ENCODE measurements around the gene VPS51.

The VPS51 gene

DNA sequence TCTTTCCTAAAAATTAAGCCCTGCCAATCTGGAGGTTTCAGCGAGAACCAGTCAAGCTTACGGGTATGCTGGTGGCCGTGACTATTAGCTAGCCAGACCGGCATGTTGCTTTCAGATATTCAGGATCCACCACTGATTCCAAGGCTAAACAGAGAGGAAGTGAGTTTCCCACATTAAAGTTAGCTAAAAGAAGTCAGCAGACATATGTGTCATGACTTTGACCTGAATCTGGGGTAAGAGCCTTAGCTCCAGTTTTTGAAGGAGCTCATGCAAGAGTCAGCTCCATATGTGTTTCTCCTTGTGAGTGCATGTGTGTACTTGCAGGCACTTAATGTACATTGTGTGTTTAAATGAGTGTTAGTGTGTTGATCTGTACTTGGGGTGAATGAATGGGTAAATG lies 10.6 kb upstream of the VPS51 start:
- H2AK5ac ChIP-seq (ENCODE audit: low read length) = no peak overlapping the region
- H3K4me2 ChIP-seq (ENCODE audit: low read length) = no peak overlapping the region
- no peaks in the 10 kb centered on the region for H3K27me3 ChIP-seq (ENCODE audit: insufficient read depth, low read length, poor library complexity)
- no peak overlapping the region for H4K8ac ChIP-seq (ENCODE audit: low read depth, low read length)
- H3K18ac ChIP-seq (ENCODE audit: low read length) = no peak overlapping the region
- no peak for DNase-seq
- H2BK120ac ChIP-seq (ENCODE audit: low read depth, low read length) = no peak overlapping the region
- WGBS (ENCODE audit: extremely low coverage, insufficient coverage, low lambda C conversion rate) = no CpG with 5 or more reads among the region's 4 CpGs
- peaks cover 22% of the 10 kb centered on the region for H3K79me2 ChIP-seq (ENCODE audit: control insufficient read depth, insufficient read depth, low read length)
- H2BK5ac ChIP-seq (ENCODE audit: low read length) = no peak overlapping the region
- no peak overlapping the region for H3K56ac ChIP-seq (ENCODE audit: low read length)
- no peak overlapping the region for H4K5ac ChIP-seq (ENCODE audit: low read length)
- H2BK15ac ChIP-seq (replicated peaks; ENCODE audit: low read depth) = no peak overlapping the region
- H3K27ac ChIP-seq (ENCODE audit: low read depth, low read length) = no peak overlapping the region
- H3K36me3 ChIP-seq (ENCODE audit: control insufficient read depth, insufficient read depth, low read length) = peaks cover 4% of the 10 kb centered on the region
- H3K4me3 ChIP-seq (ENCODE audit: low read length) = no peak overlapping the region
- H3K9ac ChIP-seq (ENCODE audit: low read length) = no peak overlapping the region
- H3K23ac ChIP-seq (ENCODE audit: low read length) = no peak overlapping the region
- H3K4ac ChIP-seq (ENCODE audit: low read depth, low read length) = no peak overlapping the region
- H3K79me1 ChIP-seq (ENCODE audit: low read length) = peaks cover 23% of the 10 kb centered on the region
- peaks cover 2% of the 10 kb centered on the region for H3K4me1 ChIP-seq (ENCODE audit: control insufficient read depth, low read depth, low read length)

GRCh38 chr11:65086809-65087208 lies 9.2 kb upstream of the VPS51 start:
- Histone ChIP-seq H3K79me2 (ENCODE audit: control insufficient read depth, insufficient read depth, low read length) (peaks cover 18% of the 10 kb centered on the region), H3K18ac (ENCODE audit: low read length) (no peak overlapping the region), H3K79me1 (ENCODE audit: low read length) (peaks cover 18% of the 10 kb centered on the region), H2BK120ac (ENCODE audit: low read depth, low read length) (no peak overlapping the region), H3K4ac (ENCODE audit: low read depth, low read length) (no peak overlapping the region), H2BK5ac (ENCODE audit: low read length) (no peak overlapping the region), H3K27ac (ENCODE audit: low read depth, low read length) (no peak overlapping the region), H3K4me3 (ENCODE audit: low read length) (no peak overlapping the region), H4K5ac (ENCODE audit: low read length) (no peak overlapping the region), H2BK15ac (replicated peaks; ENCODE audit: low read depth) (no peak overlapping the region), H3K27me3 (ENCODE audit: insufficient read depth, low read length, poor library complexity) (no peaks in the 10 kb centered on the region), H3K23ac (ENCODE audit: low read length) (no peak overlapping the region), H3K56ac (ENCODE audit: low read length) (no peak overlapping the region), H3K4me1 (ENCODE audit: control insufficient read depth, low read depth, low read length) (peaks cover 2% of the 10 kb centered on the region), H4K8ac (ENCODE audit: low read depth, low read length) (no peak overlapping the region), H3K36me3 (ENCODE audit: control insufficient read depth, insufficient read depth, low read length) (no peaks in the 10 kb centered on the region), H3K9ac (ENCODE audit: low read length) (no peak overlapping the region), H3K4me2 (ENCODE audit: low read length) (no peak overlapping the region), H2AK5ac (ENCODE audit: low read length) (no peak overlapping the region)
- no peak for DNase-seq
- no CpG with 5 or more reads among the region's 9 CpGs for WGBS (ENCODE audit: extremely low coverage, insufficient coverage, low lambda C conversion rate)

DNA sequence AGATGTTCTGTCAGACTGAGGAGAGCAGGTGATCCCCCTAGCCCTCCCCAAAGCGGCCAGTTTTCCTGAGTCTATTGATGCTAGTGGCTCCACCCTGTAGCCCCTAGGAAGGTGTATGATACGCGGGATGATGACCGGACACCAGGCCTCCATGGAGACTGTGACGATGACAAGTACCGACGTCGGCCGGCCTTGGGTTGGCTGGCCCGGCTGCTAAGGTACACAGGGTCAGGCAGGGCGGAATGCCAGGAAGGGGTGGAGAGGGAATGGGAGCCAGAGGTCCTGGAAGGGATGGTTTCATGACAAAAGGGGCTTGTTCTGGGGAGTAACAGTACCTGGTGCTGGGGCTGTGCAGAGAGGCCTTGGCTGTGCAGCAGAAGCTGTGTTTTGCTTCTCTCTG lies 8.8 kb upstream of the VPS51 start:
- Histone ChIP-seq H3K23ac (ENCODE audit: low read length) (no peak overlapping the region), H3K27me3 (ENCODE audit: insufficient read depth, low read length, poor library complexity) (no peaks in the 10 kb centered on the region), H3K4me2 (ENCODE audit: low read length) (no peak overlapping the region), H3K18ac (ENCODE audit: low read length) (no peak overlapping the region), H2BK15ac (replicated peaks; ENCODE audit: low read depth) (no peak overlapping the region), H4K5ac (ENCODE audit: low read length) (no peak overlapping the region), H3K56ac (ENCODE audit: low read length) (no peak overlapping the region), H2BK5ac (ENCODE audit: low read length) (no peak overlapping the region), H3K27ac (ENCODE audit: low read depth, low read length) (no peak overlapping the region), H3K4ac (ENCODE audit: low read depth, low read length) (no peak overlapping the region), H4K8ac (ENCODE audit: low read depth, low read length) (no peak overlapping the region), H3K36me3 (ENCODE audit: control insufficient read depth, insufficient read depth, low read length) (no peaks in the 10 kb centered on the region), H2BK120ac (ENCODE audit: low read depth, low read length) (no peak overlapping the region), H3K4me3 (ENCODE audit: low read length) (no peak overlapping the region), H3K4me1 (ENCODE audit: control insufficient read depth, low read depth, low read length) (peaks cover 2% of the 10 kb centered on the region), H2AK5ac (ENCODE audit: low read length) (no peak overlapping the region), H3K79me2 (ENCODE audit: control insufficient read depth, insufficient read depth, low read length) (peaks cover 14% of the 10 kb centered on the region), H3K79me1 (ENCODE audit: low read length) (peaks cover 16% of the 10 kb centered on the region), H3K9ac (ENCODE audit: low read length) (no peak overlapping the region)
- no peak for DNase-seq
- WGBS (ENCODE audit: extremely low coverage, insufficient coverage, low lambda C conversion rate) = no CpG with 5 or more reads among the region's 11 CpGs

DNA sequence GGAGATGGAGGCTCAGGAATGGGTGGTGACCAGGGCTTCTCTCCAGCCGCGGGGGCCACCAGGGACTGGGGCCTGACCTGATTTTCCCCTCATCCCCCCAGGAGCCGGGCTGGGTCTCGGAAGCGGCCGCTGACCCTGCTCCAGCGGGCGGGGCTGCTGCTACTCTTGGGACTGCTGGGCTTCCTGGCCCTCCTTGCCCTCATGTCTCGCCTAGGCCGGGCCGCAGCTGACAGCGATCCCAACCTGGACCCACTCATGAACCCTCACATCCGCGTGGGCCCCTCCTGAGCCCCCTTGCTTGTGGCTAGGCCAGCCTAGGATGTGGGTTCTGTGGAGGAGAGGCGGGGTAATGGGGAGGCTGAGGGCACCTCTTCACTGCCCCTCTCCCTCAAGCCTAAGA lies 8.2 kb upstream of the VPS51 start:
- no peak overlapping the region for H3K23ac ChIP-seq (ENCODE audit: low read length)
- no peak overlapping the region for H2BK15ac ChIP-seq (replicated peaks; ENCODE audit: low read depth)
- H4K8ac ChIP-seq (ENCODE audit: low read depth, low read length) = no peak overlapping the region
- no peak overlapping the region for H4K5ac ChIP-seq (ENCODE audit: low read length)
- WGBS (ENCODE audit: extremely low coverage, insufficient coverage, low lambda C conversion rate) = no CpG with 5 or more reads among the region's 15 CpGs
- no peak overlapping the region for H3K27ac ChIP-seq (ENCODE audit: low read depth, low read length)
- H3K9ac ChIP-seq (ENCODE audit: low read length) = no peak overlapping the region
- no peak overlapping the region for H3K4me2 ChIP-seq (ENCODE audit: low read length)
- H2BK5ac ChIP-seq (ENCODE audit: low read length) = no peak overlapping the region
- peaks cover 14% of the 10 kb centered on the region for H3K79me1 ChIP-seq (ENCODE audit: low read length)
- H3K56ac ChIP-seq (ENCODE audit: low read length) = no peak overlapping the region
- no peak overlapping the region for H2AK5ac ChIP-seq (ENCODE audit: low read length)
- no peak overlapping the region for H3K18ac ChIP-seq (ENCODE audit: low read length)
- peaks cover 10% of the 10 kb centered on the region for H3K79me2 ChIP-seq (ENCODE audit: control insufficient read depth, insufficient read depth, low read length)
- no peak overlapping the region for H3K4me3 ChIP-seq (ENCODE audit: low read length)
- no peaks in the 10 kb centered on the region for H3K36me3 ChIP-seq (ENCODE audit: control insufficient read depth, insufficient read depth, low read length)
- peaks cover 2% of the 10 kb centered on the region for H3K4me1 ChIP-seq (ENCODE audit: control insufficient read depth, low read depth, low read length)
- no peak overlapping the region for H3K4ac ChIP-seq (ENCODE audit: low read depth, low read length)
- H3K27me3 ChIP-seq (ENCODE audit: insufficient read depth, low read length, poor library complexity) = no peaks in the 10 kb centered on the region
- no peak for DNase-seq
- no peak overlapping the region for H2BK120ac ChIP-seq (ENCODE audit: low read depth, low read length)

DNA sequence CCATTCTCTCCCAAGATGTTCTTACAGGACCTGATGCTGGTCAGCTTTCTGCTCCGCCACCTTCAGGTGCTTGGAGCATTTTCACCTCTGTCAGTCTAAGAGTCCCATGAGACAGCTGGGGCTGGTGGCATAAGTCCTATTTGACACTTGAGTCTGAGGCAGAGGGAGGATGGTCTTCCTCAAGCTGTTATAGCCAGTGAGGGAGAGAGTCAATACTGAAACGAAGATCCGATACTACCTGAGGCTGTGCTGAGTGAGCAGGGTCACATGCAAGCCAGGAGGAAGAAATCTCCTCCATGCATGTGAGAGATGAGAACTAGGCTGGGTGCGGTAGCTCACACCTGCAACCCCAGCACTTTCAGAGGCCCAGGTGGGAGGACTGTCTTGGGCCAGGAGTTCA lies 6.4 kb upstream of the VPS51 start:
- DNase-seq = no peak
- H3K23ac ChIP-seq (ENCODE audit: low read length) = no peak overlapping the region
- no peak overlapping the region for H3K18ac ChIP-seq (ENCODE audit: low read length)
- no peaks in the 10 kb centered on the region for H3K27me3 ChIP-seq (ENCODE audit: insufficient read depth, low read length, poor library complexity)
- H2AK5ac ChIP-seq (ENCODE audit: low read length) = no peak overlapping the region
- no peak overlapping the region for H4K5ac ChIP-seq (ENCODE audit: low read length)
- H2BK120ac ChIP-seq (ENCODE audit: low read depth, low read length) = no peak overlapping the region
- H3K4me3 ChIP-seq (ENCODE audit: low read length) = no peak overlapping the region
- no CpG with 5 or more reads among the region's 4 CpGs for WGBS (ENCODE audit: extremely low coverage, insufficient coverage, low lambda C conversion rate)
- H4K8ac ChIP-seq (ENCODE audit: low read depth, low read length) = no peak overlapping the region
- H3K4ac ChIP-seq (ENCODE audit: low read depth, low read length) = no peak overlapping the region
- no peak overlapping the region for H2BK15ac ChIP-seq (replicated peaks; ENCODE audit: low read depth)
- H3K79me2 ChIP-seq (ENCODE audit: control insufficient read depth, insufficient read depth, low read length) = no peaks in the 10 kb centered on the region
- no peak overlapping the region for H3K4me2 ChIP-seq (ENCODE audit: low read length)
- H3K27ac ChIP-seq (ENCODE audit: low read depth, low read length) = no peak overlapping the region
- H3K56ac ChIP-seq (ENCODE audit: low read length) = no peak overlapping the region
- H2BK5ac ChIP-seq (ENCODE audit: low read length) = no peak overlapping the region
- peaks cover 5% of the 10 kb centered on the region for H3K79me1 ChIP-seq (ENCODE audit: low read length)
- no peak overlapping the region for H3K9ac ChIP-seq (ENCODE audit: low read length)
- no peaks in the 10 kb centered on the region for H3K4me1 ChIP-seq (ENCODE audit: control insufficient read depth, low read depth, low read length)
- H3K36me3 ChIP-seq (ENCODE audit: control insufficient read depth, insufficient read depth, low read length) = no peaks in the 10 kb centered on the region

GRCh38 chr11:65090628-65091027 lies 5.4 kb upstream of the VPS51 start:
- no peak overlapping the region for H3K4me3 ChIP-seq (ENCODE audit: low read length)
- no peaks in the 10 kb centered on the region for H3K79me2 ChIP-seq (ENCODE audit: control insufficient read depth, insufficient read depth, low read length)
- H3K56ac ChIP-seq (ENCODE audit: low read length) = no peak overlapping the region
- H3K4me1 ChIP-seq (ENCODE audit: control insufficient read depth, low read depth, low read length) = no peaks in the 10 kb centered on the region
- no peaks in the 10 kb centered on the region for H3K36me3 ChIP-seq (ENCODE audit: control insufficient read depth, insufficient read depth, low read length)
- H2AK5ac ChIP-seq (ENCODE audit: low read length) = no peak overlapping the region
- no peaks in the 10 kb centered on the region for H3K79me1 ChIP-seq (ENCODE audit: low read length)
- WGBS (ENCODE audit: extremely low coverage, insufficient coverage, low lambda C conversion rate) = no CpG with 5 or more reads among the region's 4 CpGs
- no peak overlapping the region for H2BK15ac ChIP-seq (replicated peaks; ENCODE audit: low read depth)
- no peak overlapping the region for H2BK5ac ChIP-seq (ENCODE audit: low read length)
- no peak overlapping the region for H3K4ac ChIP-seq (ENCODE audit: low read depth, low read length)
- H4K5ac ChIP-seq (ENCODE audit: low read length) = no peak overlapping the region
- H3K27ac ChIP-seq (ENCODE audit: low read depth, low read length) = no peak overlapping the region
- DNase-seq = no peak
- no peak overlapping the region for H3K18ac ChIP-seq (ENCODE audit: low read length)
- H3K23ac ChIP-seq (ENCODE audit: low read length) = no peak overlapping the region
- H3K4me2 ChIP-seq (ENCODE audit: low read length) = no peak overlapping the region
- no peak overlapping the region for H2BK120ac ChIP-seq (ENCODE audit: low read depth, low read length)
- no peak overlapping the region for H4K8ac ChIP-seq (ENCODE audit: low read depth, low read length)
- no peaks in the 10 kb centered on the region for H3K27me3 ChIP-seq (ENCODE audit: insufficient read depth, low read length, poor library complexity)
- no peak overlapping the region for H3K9ac ChIP-seq (ENCODE audit: low read length)

Data from mesendoderm (in vitro differentiated cells).